Measurements from ENCODE around the gene NPBWR2. TPM values are rescaled to one million over a fixed set of nuclear protein-coding genes. Genes with fewer than 3 reads are reported as not detected.

NPBWR2 gene
- total RNA-seq, 1 donor from 2014 or later, result not detected

GRCh38 chr20:64108731-64109681 lies 1.6 kb upstream of the NPBWR2 start:
- no peak for TF ChIP-seq CTCF (IDR thresholded peaks at IDR 0.05)
- no peak overlapping the region for H3K27ac ChIP-seq
- intact Hi-C loops (cut with DNase I), result no loop called here
- no peaks in the 10 kb centered on the region for H3K4me1 ChIP-seq
- no peaks in the 10 kb centered on the region for H3K9me3 ChIP-seq
- ATAC-seq (no peak), DNase-seq (peak; percentile 46)
- H3K27me3 ChIP-seq, result peaks cover 2% of the 10 kb centered on the region
- no peak overlapping the region for H3K4me3 ChIP-seq
- no peaks in the 10 kb centered on the region for H3K36me3 ChIP-seq

- no peak for TF ChIP-seq CTCF (IDR thresholded peaks at IDR 0.05)
- intact Hi-C loops (cut with DNase I), result no loop called here
- no peaks in the 10 kb centered on the region for H3K4me1 ChIP-seq
- H3K27ac ChIP-seq, result no peak overlapping the region
- ATAC-seq (no peak), DNase-seq (peak; percentile 51)
- no peaks in the 10 kb centered on the region for H3K9me3 ChIP-seq
- H3K27me3 ChIP-seq, result peaks cover 14% of the 10 kb centered on the region
- no peaks in the 10 kb centered on the region for H3K36me3 ChIP-seq
- no peak overlapping the region for H3K4me3 ChIP-seq
These were observed 532 bp upstream of the NPBWR2 start for GRCh38 chr20:64107736-64108457.

- peaks cover 27% of the 10 kb centered on the region for H3K27me3 ChIP-seq
- intact Hi-C loops (cut with DNase I), result no loop called here
- no peaks in the 10 kb centered on the region for H3K9me3 ChIP-seq
- peak; percentile 59 for DNase-seq
- no peaks in the 10 kb centered on the region for H3K36me3 ChIP-seq
- no peak overlapping the region for H3K4me3 ChIP-seq
- no peak for ATAC-seq
- H3K27ac ChIP-seq, result no peak overlapping the region
- no peak for TF ChIP-seq CTCF (IDR thresholded peaks at IDR 0.05)
- H3K4me1 ChIP-seq, result peaks cover 12% of the 10 kb centered on the region
These were observed 867 bp downstream of the NPBWR2 start for GRCh38 chr20:64106435-64106961.

- intact Hi-C loops (cut with DNase I), result no loop called here
- no peak for DNase-seq
- H3K27me3 ChIP-seq, result peaks cover 33% of the 10 kb centered on the region
- no peaks in the 10 kb centered on the region for H3K9me3 ChIP-seq
- H3K4me3 ChIP-seq, result no peak overlapping the region
- H3K4me1 ChIP-seq, result peaks cover 12% of the 10 kb centered on the region
- TF ChIP-seq CTCF (IDR thresholded peaks at IDR 0.05), result no peak
- H3K36me3 ChIP-seq, result no peaks in the 10 kb centered on the region
- no peak for ATAC-seq
- H3K27ac ChIP-seq, result no peak overlapping the region
These were observed 1.4 kb downstream of the NPBWR2 start for GRCh38 chr20:64105846-64106434.

- no peaks in the 10 kb centered on the region for H3K36me3 ChIP-seq
- DNase-seq, result peak; percentile 52
- H3K27me3 ChIP-seq, result peaks cover 42% of the 10 kb centered on the region
- H3K9me3 ChIP-seq, result no peaks in the 10 kb centered on the region
- intact Hi-C loops (cut with DNase I), result no loop called here
- peaks cover 12% of the 10 kb centered on the region for H3K4me1 ChIP-seq
- H3K4me3 ChIP-seq, result no peak overlapping the region
- no peak overlapping the region for H3K27ac ChIP-seq
- ATAC-seq, result no peak
- no peak for TF ChIP-seq CTCF (IDR thresholded peaks at IDR 0.05)
These were observed 2.5 kb downstream of the NPBWR2 start for GRCh38 chr20:64104667-64105451.

Measured in upper lobe of right lung (tissue), 1 donor.